ENCODE measurements around the gene CDH4. TPM values are rescaled to one million over a fixed set of nuclear protein-coding genes. Genes with fewer than 3 reads are reported as not detected.

The CDH4 gene
- total RNA-seq, 1 donor from 2014 or later: 3.2 TPM

DNA sequence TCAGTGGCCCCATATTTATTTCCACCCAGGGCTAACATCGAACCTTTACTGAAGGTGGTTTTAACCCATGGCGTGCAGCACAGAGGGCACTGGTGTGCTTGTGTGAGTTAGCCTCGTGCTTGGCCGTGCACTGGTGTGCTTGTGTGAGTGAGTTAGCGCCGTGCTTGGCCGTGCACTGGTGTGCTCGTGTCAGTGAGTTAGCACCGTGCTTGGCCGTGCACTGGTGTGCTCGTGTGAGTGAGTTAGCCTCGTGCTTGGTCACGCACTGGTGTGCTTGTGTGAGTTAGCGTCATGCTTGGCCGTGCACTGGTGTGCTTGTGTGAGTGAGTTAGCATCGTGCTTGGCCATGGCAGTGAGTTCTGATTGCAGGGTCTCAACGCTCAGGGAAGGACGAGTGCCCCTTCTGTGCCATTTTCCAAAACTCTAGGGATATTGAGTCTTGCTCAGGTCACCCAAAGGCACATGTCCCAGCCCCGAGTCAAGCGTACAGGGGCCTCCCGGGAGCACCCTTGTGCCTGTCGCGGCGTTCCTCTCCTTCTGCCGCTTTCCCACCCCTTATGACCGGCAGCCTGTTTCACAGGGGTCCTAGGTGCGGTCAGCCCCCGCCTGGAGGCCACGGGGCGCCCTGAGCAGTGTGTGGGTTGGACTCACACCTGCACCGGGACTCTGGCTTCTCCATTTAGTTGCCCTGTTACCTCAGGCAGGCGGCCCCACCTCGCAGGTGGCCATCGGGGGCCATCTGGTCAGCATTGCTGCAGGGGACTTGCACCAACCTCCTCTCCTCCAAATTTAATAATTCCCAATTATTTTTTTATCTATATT is 399.1 kb downstream of the CDH4 start:
- no peak overlapping the region for H3K4me3 Mint-ChIP-seq (ENCODE audit: unreplicated experiment)

GRCh38 chr20:61652146-61652545 is 400.1 kb downstream of the CDH4 start:
- no peak for FAIRE-seq

More for the DNA sequence above, 399.1 kb downstream of the CDH4 start:
- H3K9me3 Mint-ChIP-seq (ENCODE audit: unreplicated experiment): peaks cover 7% of the 10 kb centered on the region
- peaks cover 54% of the 10 kb centered on the region for H3K27me3 Mint-ChIP-seq (ENCODE audit: low read depth, unreplicated experiment)
- TF ChIP-seq CTCF (IDR thresholded peaks at IDR 0.05; ENCODE audit: insufficient read depth, low read depth, low read length) (no peak), EZH2 (IDR thresholded peaks at IDR 0.05; ENCODE audit: insufficient read depth, low read length) (no peak)
- no peak overlapping the region for H3K4me3 ChIP-seq (ENCODE audit: insufficient read depth, low read depth, low read length)
- no peak overlapping the region for H3K27ac ChIP-seq (ENCODE audit: low read depth, low read length)
- no peak overlapping the region for H3K27ac Mint-ChIP-seq (ENCODE audit: unreplicated experiment)
- H3K9me3 ChIP-seq (ENCODE audit: insufficient read depth, low read depth, low read length): no peaks in the 10 kb centered on the region
- H3K36me3 Mint-ChIP-seq (ENCODE audit: low read depth, unreplicated experiment): no peaks in the 10 kb centered on the region
- H3K4me2 ChIP-seq (ENCODE audit: low read length): no peak overlapping the region
- no peaks in the 10 kb centered on the region for H3K36me3 ChIP-seq (ENCODE audit: insufficient read depth, low read length)
- no peaks in the 10 kb centered on the region for H3K4me1 ChIP-seq (ENCODE audit: insufficient read depth, low read length)
- H2AFZ ChIP-seq (ENCODE audit: low read depth, low read length): no peak overlapping the region
- no peak for DNase-seq (ENCODE audit: low read depth)
- FAIRE-seq: no peak
- peaks cover 2% of the 10 kb centered on the region for H3K4me1 Mint-ChIP-seq (ENCODE audit: low read depth, unreplicated experiment)
- H3K27me3 ChIP-seq (ENCODE audit: insufficient read depth, low read length): no peaks in the 10 kb centered on the region
- no peaks in the 10 kb centered on the region for H3K79me2 ChIP-seq (ENCODE audit: insufficient read depth, low read length)
- no peak overlapping the region for H3K9ac ChIP-seq (ENCODE audit: low read length)
- no peaks in the 10 kb centered on the region for H4K20me1 ChIP-seq (ENCODE audit: insufficient read depth, low read length)

More at GRCh38 chr20:61652146-61652545, 400.1 kb downstream of the CDH4 start:
- H3K27me3 ChIP-seq (ENCODE audit: insufficient read depth, low read length): no peaks in the 10 kb centered on the region
- no peak overlapping the region for H3K27ac ChIP-seq (ENCODE audit: low read depth, low read length)
- H3K4me3 ChIP-seq (ENCODE audit: insufficient read depth, low read depth, low read length): no peak overlapping the region
- H3K9me3 Mint-ChIP-seq (ENCODE audit: unreplicated experiment): peaks cover 7% of the 10 kb centered on the region
- H3K4me1 Mint-ChIP-seq (ENCODE audit: low read depth, unreplicated experiment): peaks cover 2% of the 10 kb centered on the region
- H3K36me3 ChIP-seq (ENCODE audit: insufficient read depth, low read length): no peaks in the 10 kb centered on the region
- DNase-seq (ENCODE audit: low read depth): no peak
- H3K9me3 ChIP-seq (ENCODE audit: insufficient read depth, low read depth, low read length): no peaks in the 10 kb centered on the region
- H3K79me2 ChIP-seq (ENCODE audit: insufficient read depth, low read length): no peaks in the 10 kb centered on the region
- no peaks in the 10 kb centered on the region for H3K4me1 ChIP-seq (ENCODE audit: insufficient read depth, low read length)
- no peak overlapping the region for H2AFZ ChIP-seq (ENCODE audit: low read depth, low read length)
- peaks cover 51% of the 10 kb centered on the region for H3K27me3 Mint-ChIP-seq (ENCODE audit: low read depth, unreplicated experiment)
- H3K4me3 Mint-ChIP-seq (ENCODE audit: unreplicated experiment): no peak overlapping the region
- no peak overlapping the region for H3K27ac Mint-ChIP-seq (ENCODE audit: unreplicated experiment)
- no peak overlapping the region for H3K9ac ChIP-seq (ENCODE audit: low read length)
- TF ChIP-seq CTCF (IDR thresholded peaks at IDR 0.05; ENCODE audit: insufficient read depth, low read depth, low read length): no peak
- no peak overlapping the region for H3K4me2 ChIP-seq (ENCODE audit: low read length)
- no peaks in the 10 kb centered on the region for H4K20me1 ChIP-seq (ENCODE audit: insufficient read depth, low read length)
- H3K36me3 Mint-ChIP-seq (ENCODE audit: low read depth, unreplicated experiment): no peaks in the 10 kb centered on the region

Measured in astrocyte (in vitro differentiated cells and primary cell).